T-cell (primary cell): ENCODE data around the gene TNFAIP2. TPM values are rescaled to one million over a fixed set of nuclear protein-coding genes. Genes with fewer than 3 reads are reported as not detected.
"Not testable (repeated sequence)": the region's sequence is repeated elsewhere in the genome, so short reads cannot be mapped to it uniquely, and the experiment has no call there.

Experiments used
- ATAC-seq, 4 experiments: fragments of 200-7000 bp in 3 of 4; fragments of 150-1000 bp in 1 of 4; cut with Tn5 transposase; replicated peaks in 1 of 4; 1 replicate in 3 of 4; 2 replicates in 1 of 4; pipeline ENCODE4 v1.10.0; 2021; ENCODE audit warnings: moderate library complexity in 3 of 4, mild to moderate bottlenecking in 2 of 4, moderate number of reproducible peaks in 1 of 4
- CTCF ChIA-PET, 2 donors: fragments of 300-600 bp; sonication (Branson Sonifier 250); formaldehyde crosslinking; loops; one replicate each; lab custom pipeline; 2022; ENCODE audit warnings: antibody characterized with exemption in 2 of 2; lab: Charles Lee
- POLR2A ChIA-PET, 2 donors: fragments of 300-600 bp; sonication (Branson Sonifier 250); formaldehyde crosslinking; loops; one replicate each; lab custom pipeline; 2022; ENCODE audit warnings: antibody characterized with exemption in 2 of 2; lab: Charles Lee
- DNase-seq, 35 experiments: peaks; one replicate each; pipeline versions ENCODE4 v3.0.0 to v3.0.0-alpha.2; 2013 to 2023
- H3K27ac ChIP-seq: one replicate; pipeline ENCODE4 v1.5.1; 2013; ENCODE audit warnings: low read length
- H3K27me3 ChIP-seq, 2 experiments: replicated peaks in 1 of 2; 1 replicate in 1 of 2; 2 replicates in 1 of 2; pipeline versions ENCODE4 v1.6.1 to v1.7.0; 2013; ENCODE audit warnings: low read length in 1 of 2, mixed read lengths in 1 of 2; ENCODE audit not compliant: control insufficient read depth in 2 of 2, insufficient read depth in 2 of 2; ENCODE audit errors: extremely low read depth in 1 of 2
- H3K36me3 ChIP-seq, 2 donors: 1 replicate in 1 of 2; 2 replicates in 1 of 2; pipeline versions ENCODE4 v1.6.1 to v1.7.0; 2013; ENCODE audit warnings: low read length in 1 of 2; ENCODE audit not compliant: control insufficient read depth in 2 of 2, insufficient read depth in 1 of 2; ENCODE audit errors: extremely low read depth in 1 of 2
- H3K4me1 ChIP-seq, 2 experiments: 1 replicate in 1 of 2; 2 replicates in 1 of 2; pipeline versions ENCODE4 v1.6.1 to v1.7.0; 2013; ENCODE audit warnings: low read length in 2 of 2, mixed read lengths in 1 of 2; ENCODE audit not compliant: insufficient read depth in 2 of 2, control insufficient read depth in 1 of 2; ENCODE audit errors: extremely low read depth in 1 of 2
- H3K4me3 ChIP-seq, 2 donors: 1 replicate in 1 of 2; 2 replicates in 1 of 2; pipeline versions ENCODE4 v1.5.1 to v1.7.0; 2013; ENCODE audit warnings: mild to moderate bottlenecking in 2 of 2, low read length in 1 of 2, moderate library complexity in 1 of 2; ENCODE audit not compliant: control insufficient read depth in 1 of 2; ENCODE audit errors: extremely low read depth in 1 of 2
- H3K9me3 ChIP-seq: 2 replicates; pipeline ENCODE4 v1.7.0; 2013
- H3K27ac Mint-ChIP-seq, 2 donors: one replicate each; pipeline ENCODE4 v1.8.0; 2020 to 2021; ENCODE audit warnings: mild to moderate bottlenecking in 2 of 2, mixed read lengths in 2 of 2
- H3K27me3 Mint-ChIP-seq, 2 donors: one replicate each; pipeline ENCODE4 v1.8.0; 2021 to 2022; ENCODE audit warnings: mixed read lengths in 2 of 2
- H3K36me3 Mint-ChIP-seq: one replicate; pipeline ENCODE4 v1.8.0; 2021; ENCODE audit warnings: mixed read lengths
- H3K4me1 Mint-ChIP-seq, 3 donors: one replicate each; pipeline ENCODE4 v1.8.0; 2020 to 2022; ENCODE audit warnings: mixed read lengths in 3 of 3, mild to moderate bottlenecking in 1 of 3
- H3K4me3 Mint-ChIP-seq, 3 donors: one replicate each; pipeline ENCODE4 v1.8.0; 2020 to 2022; ENCODE audit warnings: mild to moderate bottlenecking in 3 of 3, mixed read lengths in 3 of 3, moderate library complexity in 3 of 3
- H3K9me3 Mint-ChIP-seq, 3 donors: one replicate each; pipeline ENCODE4 v1.8.0; 2020 to 2022; ENCODE audit warnings: mixed read lengths in 3 of 3
- WGBS: methylation state at CpG from one replicate; pipeline ENCODE4 v1.1.5; 2013; ENCODE audit warnings: missing lambda C conversion rate; ENCODE audit not compliant: insufficient coverage; 5-methylcytosine and 5-hydroxymethylcytosine counted together
- total RNA-seq, 35 experiments: library from RNA in 6 of 35; stranded (reverse) in 6 of 35; fragments of 120-200 nt in 1 of 35; gene quantifications; one replicate each; pipeline versions ENCODE4 v1.2.1 to v1.2.4 and lab custom pipeline; 2013 to 2026

The TNFAIP2 gene
- total RNA-seq, 5 donors from 2014 or later (not counting 1 experiment from before 2014, with no cell fraction given), result 0.93 to 2.1 (median 1.0) TPM

DNA sequence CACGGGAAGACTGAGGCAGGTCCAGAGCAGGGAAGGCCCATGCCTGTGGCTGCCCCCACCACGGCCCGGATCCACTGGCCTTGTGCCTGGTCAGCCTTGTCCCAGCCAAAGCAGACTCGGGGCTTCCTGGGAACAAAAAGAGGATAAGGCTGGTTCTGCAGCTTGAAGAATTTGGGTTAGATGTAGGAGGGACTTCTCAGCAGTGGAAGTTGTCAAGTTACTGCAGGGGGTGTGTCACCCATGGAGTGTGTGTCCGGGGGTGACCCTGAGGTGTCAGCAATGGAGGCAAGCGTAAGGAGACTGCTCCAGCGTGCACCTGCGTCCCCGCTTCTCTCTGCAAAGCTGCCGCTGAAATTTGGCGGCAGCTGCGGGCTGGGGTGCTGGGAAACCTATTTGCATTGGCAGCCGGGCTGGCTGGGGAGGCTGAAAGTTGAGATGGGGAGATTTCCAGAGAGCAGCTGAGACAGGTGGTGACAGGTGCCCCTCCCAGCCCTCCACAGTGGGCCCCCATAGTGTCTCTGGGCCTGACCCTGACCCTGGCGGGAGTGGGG is 12.5 kb upstream of the TNFAIP2 start:
- H3K9me3 Mint-ChIP-seq, result no peaks in the 10 kb centered on the region
- WGBS, result 78% methylated on average over 11 of the region's 14 CpGs

DNA sequence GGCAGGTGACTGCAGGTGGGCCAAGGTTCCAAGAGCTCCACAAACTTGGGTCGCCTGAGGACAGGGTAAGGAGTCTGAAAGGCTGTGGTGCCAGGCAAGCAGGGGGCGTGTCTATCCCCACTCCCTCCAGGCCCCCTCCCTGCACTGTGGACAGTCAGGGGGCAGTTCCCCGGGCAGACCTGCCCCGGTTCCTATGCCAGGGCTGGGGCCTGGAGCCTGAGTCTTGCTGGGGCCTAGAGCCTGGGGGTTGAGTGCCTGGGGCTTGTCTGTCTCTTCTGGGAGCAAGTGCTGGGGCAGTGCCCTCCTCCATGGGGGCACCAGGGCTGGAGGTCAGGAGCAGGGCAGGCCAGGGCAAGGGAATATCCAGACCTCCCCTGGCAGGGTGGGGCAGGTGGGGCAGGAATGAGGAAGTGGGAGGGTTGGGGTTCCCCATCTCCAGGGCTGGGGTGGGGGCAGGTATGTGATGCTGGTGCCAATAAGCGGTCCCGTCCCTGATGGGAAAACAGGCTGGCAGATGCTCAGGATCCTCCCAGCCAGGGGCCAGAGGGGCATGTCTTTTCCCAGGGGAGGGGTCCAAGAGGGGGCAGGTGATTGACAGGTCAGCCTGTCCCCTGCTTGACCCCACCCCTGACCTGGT is 11.9 kb upstream of the TNFAIP2 start:
- Histone ChIP-seq H3K36me3 (no peaks in the 10 kb centered on the region), H3K9me3 (no peaks in the 10 kb centered on the region), H3K4me1 (peaks cover 0 to 4% of the 10 kb centered on the region in 2 experiments), H3K4me3 (no peak overlapping the region), H3K27ac (no peak overlapping the region), H3K27me3 (peaks cover 0 to 51% of the 10 kb centered on the region in 2 experiments)
- 100% methylated on average over 1 of the region's 6 CpGs for WGBS
- peaks cover 4 to 9% (median 6%) of the 10 kb centered on the region in 3 donors for H3K4me1 Mint-ChIP-seq
- H3K27ac Mint-ChIP-seq, result no peak overlapping the region
- DNase-seq, result no peak
- H3K9me3 Mint-ChIP-seq, result no peaks in the 10 kb centered on the region
- no peak overlapping the region for H3K4me3 Mint-ChIP-seq
- peaks cover 4 to 16% of the 10 kb centered on the region in 2 donors for H3K27me3 Mint-ChIP-seq
- ChIA-PET POLR2A (no interaction called here), CTCF (interaction anchor here in 1 of 2 donors (0.6 kb wide), 1 partner anchor 60 kb away, joined by 3 read pairs; no protein-coding TSS in a partner anchor)
- no peak for ATAC-seq
- no peaks in the 10 kb centered on the region for H3K36me3 Mint-ChIP-seq

More for the DNA sequence above, 12.5 kb upstream of the TNFAIP2 start:
- Histone ChIP-seq H3K9me3 (no peaks in the 10 kb centered on the region), H3K27ac (no peak overlapping the region), H3K4me1 (peaks cover 0 to 4% of the 10 kb centered on the region in 2 experiments), H3K4me3 (no peak overlapping the region), H3K36me3 (no peaks in the 10 kb centered on the region), H3K27me3 (peaks cover 0 to 55% of the 10 kb centered on the region in 2 experiments)
- ATAC-seq (no peak), DNase-seq (no peak)
- Mint-ChIP-seq H3K4me3 (no peak overlapping the region), H3K27me3 (peaks cover 4 to 18% of the 10 kb centered on the region in 2 donors), H3K4me1 (peaks cover 5 to 8% (median 6%) of the 10 kb centered on the region in 3 donors), H3K27ac (no peak overlapping the region), H3K36me3 (no peaks in the 10 kb centered on the region)
- CTCF ChIA-PET, result no interaction called here
- POLR2A ChIA-PET, result no interaction called here

DNA sequence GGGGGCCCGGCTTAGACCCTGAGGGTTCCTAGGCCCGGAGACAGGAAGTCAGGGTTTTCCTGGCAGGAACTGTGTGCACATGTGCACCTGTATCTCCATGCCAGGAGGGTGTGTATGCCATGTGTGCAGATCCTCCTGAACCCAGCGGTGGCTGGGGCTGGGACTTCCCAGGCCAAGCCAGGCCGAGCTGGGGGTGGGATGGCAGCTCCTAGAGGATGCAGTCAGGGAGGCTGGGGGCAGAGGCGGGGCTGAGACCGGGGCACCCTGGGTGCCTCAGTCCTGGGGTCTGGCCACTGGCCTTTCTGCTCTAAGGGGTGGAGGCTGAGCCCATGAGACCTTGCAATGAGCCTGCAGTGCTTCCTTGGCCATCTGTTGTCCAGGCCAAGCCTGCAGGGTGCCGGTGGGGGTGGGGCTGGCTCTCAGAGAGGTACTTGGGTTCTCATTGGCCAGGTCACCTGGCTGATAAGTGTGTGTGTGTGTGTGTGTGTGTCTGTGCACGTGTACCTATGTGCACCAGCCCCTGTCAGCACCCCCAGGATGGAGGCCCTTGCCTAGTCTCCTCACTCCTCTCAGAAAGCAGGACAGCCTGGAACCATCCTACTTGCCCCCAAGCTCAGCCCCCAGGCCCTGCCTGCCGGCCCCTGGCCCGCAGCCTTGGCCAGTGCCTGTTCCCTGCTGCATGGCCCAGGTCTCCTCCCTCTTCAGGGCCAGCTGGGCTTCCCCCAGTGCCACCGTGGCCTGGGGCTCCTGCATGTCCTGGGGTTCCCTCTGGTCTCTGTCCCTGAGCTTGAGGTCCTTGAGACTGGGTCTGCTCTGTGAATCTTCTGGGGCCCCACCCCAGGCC is 10.6 kb upstream of the TNFAIP2 start:
- H3K36me3 Mint-ChIP-seq, result no peaks in the 10 kb centered on the region
- H3K4me3 Mint-ChIP-seq, result no peak overlapping the region
- peaks cover 0 to 4% of the 10 kb centered on the region in 2 experiments for H3K4me1 ChIP-seq
- H3K36me3 ChIP-seq, result no peaks in the 10 kb centered on the region
- no peak overlapping the region for H3K4me3 ChIP-seq
- no peaks in the 10 kb centered on the region for H3K9me3 Mint-ChIP-seq
- peaks cover 4 to 9% (median 6%) of the 10 kb centered on the region in 3 donors for H3K4me1 Mint-ChIP-seq
- H3K27ac Mint-ChIP-seq, result no peak overlapping the region
- ChIA-PET CTCF (no interaction called here), POLR2A (no interaction called here)
- no peak overlapping the region for H3K27ac ChIP-seq
- peak in 1 of 4 experiments; percentile 18 for ATAC-seq
- 47% methylated on average over 10 of the region's 11 CpGs for WGBS
- no peaks in the 10 kb centered on the region for H3K9me3 ChIP-seq
- peaks cover 0 to 12% of the 10 kb centered on the region in 2 donors for H3K27me3 Mint-ChIP-seq
- DNase-seq, result no peak
- H3K27me3 ChIP-seq, result peaks cover 0 to 38% of the 10 kb centered on the region in 2 experiments

- peaks cover 0 to 4% of the 10 kb centered on the region in 2 experiments for H3K4me1 ChIP-seq
These were observed 10.0 kb upstream of the TNFAIP2 start for GRCh38 chr14:103113303-103113702.

GRCh38 chr14:103113774-103114173 is 9.5 kb upstream of the TNFAIP2 start:
- Histone ChIP-seq H3K27me3 (peaks cover 0 to 35% of the 10 kb centered on the region in 2 experiments), H3K36me3 (no peaks in the 10 kb centered on the region), H3K9me3 (no peaks in the 10 kb centered on the region), H3K4me3 (no peak overlapping the region), H3K27ac (no peak overlapping the region), H3K4me1 (peaks cover 0 to 4% of the 10 kb centered on the region in 2 experiments)
- Mint-ChIP-seq H3K4me1 (peaks cover 4 to 9% (median 6%) of the 10 kb centered on the region in 3 donors), H3K4me3 (no peak overlapping the region), H3K27me3 (peaks cover 0 to 11% of the 10 kb centered on the region in 2 donors), H3K27ac (no peak overlapping the region), H3K36me3 (no peaks in the 10 kb centered on the region), H3K9me3 (no peaks in the 10 kb centered on the region)
- ATAC-seq (no peak), DNase-seq (no peak)
- 84% methylated on average over 8 of the region's 13 CpGs for WGBS
- CTCF ChIA-PET, result no interaction called here
- POLR2A ChIA-PET, result no interaction called here

More at GRCh38 chr14:103113303-103113702, 10.0 kb upstream of the TNFAIP2 start:
- ATAC-seq (no peak), DNase-seq (no peak)
- Mint-ChIP-seq H3K27ac (no peak overlapping the region), H3K4me1 (peaks cover 4 to 9% (median 6%) of the 10 kb centered on the region in 3 donors), H3K27me3 (peaks cover 0 to 11% of the 10 kb centered on the region in 2 donors), H3K36me3 (no peaks in the 10 kb centered on the region), H3K9me3 (no peaks in the 10 kb centered on the region), H3K4me3 (no peak overlapping the region)
- CTCF ChIA-PET, result no interaction called here
- 61% methylated on average over 4 of the region's 5 CpGs for WGBS
- Histone ChIP-seq H3K27ac (no peak overlapping the region), H3K4me3 (no peak overlapping the region), H3K9me3 (no peaks in the 10 kb centered on the region), H3K36me3 (no peaks in the 10 kb centered on the region), H3K27me3 (peaks cover 0 to 35% of the 10 kb centered on the region in 2 experiments)
- POLR2A ChIA-PET, result no interaction called here

DNA sequence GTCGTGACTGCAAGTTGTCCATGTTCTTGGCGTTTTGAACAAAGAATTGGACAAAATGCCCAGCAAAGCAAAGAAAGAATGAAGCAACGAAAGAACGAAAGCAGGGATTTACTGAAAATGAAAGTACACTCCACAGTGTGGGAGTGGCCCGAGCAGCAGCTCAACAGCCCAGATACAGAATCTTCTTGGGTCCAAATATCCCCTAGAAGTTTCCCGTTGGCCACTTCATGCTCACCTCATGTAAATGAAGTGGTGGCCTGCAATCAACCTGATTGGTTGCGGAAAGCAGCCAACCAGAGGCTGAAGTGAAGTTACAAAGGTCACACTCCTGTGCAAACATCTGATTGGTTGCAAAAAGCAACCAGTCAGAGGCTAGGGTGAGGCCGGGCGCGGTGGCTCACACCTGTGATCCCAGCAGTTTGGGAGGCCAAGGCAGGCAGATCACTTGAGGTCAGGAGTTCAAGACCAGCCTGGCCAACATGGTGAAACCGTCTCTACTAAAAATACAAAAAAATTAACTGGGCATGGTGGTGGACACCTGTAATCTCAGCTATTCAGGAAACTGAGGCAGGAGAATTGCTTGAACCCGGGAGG is 8.1 kb upstream of the TNFAIP2 start:
- H3K36me3 ChIP-seq, ATAC-seq, H3K9me3 Mint-ChIP-seq, H3K4me3 ChIP-seq, DNase-seq, H3K27ac ChIP-seq, H3K4me1 Mint-ChIP-seq, H3K36me3 Mint-ChIP-seq, CTCF ChIA-PET, POLR2A ChIA-PET, H3K4me1 ChIP-seq, H3K27ac Mint-ChIP-seq, H3K9me3 ChIP-seq: not testable (repeated sequence)
- Mint-ChIP-seq H3K4me3 (peak overlapping the region; percentile 15 to 57 (median 22)), H3K27me3 (peaks cover 6 to 18% of the 10 kb centered on the region in 2 donors)
- peaks cover 0 to 35% of the 10 kb centered on the region in 2 experiments for H3K27me3 ChIP-seq
- WGBS, result 62% methylated on average over 11 of the region's 12 CpGs
